HG03558 (cell line): ENCODE measurements around the gene FMNL3.
"Not testable (repeated sequence)": the region's sequence is repeated elsewhere in the genome, so short reads cannot be mapped to it uniquely, and the experiment has no call there.

Source experiments
- ATAC-seq: cut with Tn5 transposase; IDR thresholded peaks from one replicate; pipeline ENCODE4 v1.9.1; 2021; ENCODE audit warnings: moderate number of reproducible peaks; ENCODE audit not compliant: unreplicated experiment; ENCODE audit errors: extremely low read depth

The FMNL3 gene

GRCh38 chr12:49615725-49616124 is 91.5 kb downstream of the FMNL3 start:
- no peak for ATAC-seq

GRCh38 chr12:49612210-49612609 is 95.0 kb downstream of the FMNL3 start:
- no peak for ATAC-seq

GRCh38 chr12:49610785-49611184 is 96.4 kb downstream of the FMNL3 start:
- ATAC-seq: not testable (repeated sequence)

GRCh38 chr12:49609875-49610154 is 97.4 kb downstream of the FMNL3 start:
- no peak for ATAC-seq

GRCh38 chr12:49609059-49609874 is 97.9 kb downstream of the FMNL3 start:
- ATAC-seq: no peak

GRCh38 chr12:49605539-49605938 is 101.7 kb downstream of the FMNL3 start, which contains the start of gene FAM186B:
TSS of gene FAM186B (minus strand) at chr12:49605639. CDS start at chr12:49605477, 162 bp downstream.
- not testable (repeated sequence) for ATAC-seq

GRCh38 chr12:49604856-49605255 is 102.3 kb downstream of the FMNL3 start:
- ATAC-seq: no peak

GRCh38 chr12:49603721-49604120 is 103.5 kb downstream of the FMNL3 start:
- no peak for ATAC-seq

- no peak for ATAC-seq
Measured at GRCh38 chr12:49599961-49600360, 107.2 kb downstream of the FMNL3 start.

GRCh38 chr12:49598527-49598926 is 108.7 kb downstream of the FMNL3 start:
- no peak for ATAC-seq

- no peak for ATAC-seq
Measured at GRCh38 chr12:49588721-49589516, 118.3 kb downstream of the FMNL3 start.

GRCh38 chr12:49588281-49588680 is 118.9 kb downstream of the FMNL3 start:
- no peak for ATAC-seq

- ATAC-seq: no peak
Measured at GRCh38 chr12:49587174-49587908, 119.9 kb downstream of the FMNL3 start.
